GM18505 (cell line): ENCODE results near the gene EEFSEC.

Source experiments
- ATAC-seq: cut with Tn5 transposase; IDR thresholded peaks from one replicate; pipeline ENCODE4 v1.9.1; 2021; ENCODE audit not compliant: unreplicated experiment
- POLR2A ChIP-seq: IDR thresholded peaks from 4 replicates; pipeline ENCODE4 v1.6.1; 2011; ENCODE audit warnings: borderline replicate concordance; ENCODE audit not compliant: insufficient read depth, insufficient read length; ENCODE audit errors: extremely low read depth

EEFSEC gene

DNA sequence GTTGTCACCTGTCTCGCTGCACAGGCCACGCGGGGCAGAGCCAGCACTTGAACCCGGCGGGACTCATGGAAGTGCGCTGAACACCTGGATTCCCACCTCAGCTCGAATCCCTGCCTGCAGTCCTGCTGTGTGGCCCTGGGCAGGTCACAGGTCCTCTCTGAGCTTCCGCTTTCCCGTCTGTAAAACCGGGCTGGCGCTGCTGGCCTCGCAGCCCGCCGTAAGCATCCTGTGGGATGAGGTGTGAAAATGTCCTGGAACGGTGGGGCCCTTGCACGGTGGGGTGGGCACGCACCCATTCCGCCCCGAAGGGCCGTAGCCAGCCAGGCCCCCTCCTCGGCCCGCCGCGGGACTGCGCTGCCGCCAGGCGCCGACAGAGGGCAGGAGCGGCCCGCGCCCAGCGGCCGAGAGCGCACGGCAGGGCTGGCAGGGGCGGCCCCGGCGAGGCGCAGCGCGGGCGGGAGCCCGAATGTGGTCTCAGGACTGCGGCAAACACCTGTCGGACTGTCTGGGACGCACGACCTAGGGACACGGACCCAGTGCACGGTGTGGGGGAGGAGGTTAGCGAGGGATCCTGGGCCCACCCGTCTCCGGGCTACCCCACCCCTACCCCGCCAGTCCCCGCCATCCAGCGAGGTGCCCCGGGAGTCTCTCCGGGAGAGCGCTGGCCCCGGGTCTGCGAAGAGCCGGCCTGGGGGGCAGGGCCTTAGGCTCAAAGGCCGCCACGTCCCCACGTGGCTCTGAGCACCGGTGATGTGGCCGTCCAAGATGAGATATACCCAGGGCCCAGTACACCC, 273.0 kb downstream of the EEFSEC start:
- ATAC-seq = peak; percentile 77
- TF ChIP-seq POLR2A = no peak

GRCh38 chr3:128427175-128427857, 274.0 kb downstream of the EEFSEC start:
- ATAC-seq = no peak
- TF ChIP-seq POLR2A = no peak

DNA sequence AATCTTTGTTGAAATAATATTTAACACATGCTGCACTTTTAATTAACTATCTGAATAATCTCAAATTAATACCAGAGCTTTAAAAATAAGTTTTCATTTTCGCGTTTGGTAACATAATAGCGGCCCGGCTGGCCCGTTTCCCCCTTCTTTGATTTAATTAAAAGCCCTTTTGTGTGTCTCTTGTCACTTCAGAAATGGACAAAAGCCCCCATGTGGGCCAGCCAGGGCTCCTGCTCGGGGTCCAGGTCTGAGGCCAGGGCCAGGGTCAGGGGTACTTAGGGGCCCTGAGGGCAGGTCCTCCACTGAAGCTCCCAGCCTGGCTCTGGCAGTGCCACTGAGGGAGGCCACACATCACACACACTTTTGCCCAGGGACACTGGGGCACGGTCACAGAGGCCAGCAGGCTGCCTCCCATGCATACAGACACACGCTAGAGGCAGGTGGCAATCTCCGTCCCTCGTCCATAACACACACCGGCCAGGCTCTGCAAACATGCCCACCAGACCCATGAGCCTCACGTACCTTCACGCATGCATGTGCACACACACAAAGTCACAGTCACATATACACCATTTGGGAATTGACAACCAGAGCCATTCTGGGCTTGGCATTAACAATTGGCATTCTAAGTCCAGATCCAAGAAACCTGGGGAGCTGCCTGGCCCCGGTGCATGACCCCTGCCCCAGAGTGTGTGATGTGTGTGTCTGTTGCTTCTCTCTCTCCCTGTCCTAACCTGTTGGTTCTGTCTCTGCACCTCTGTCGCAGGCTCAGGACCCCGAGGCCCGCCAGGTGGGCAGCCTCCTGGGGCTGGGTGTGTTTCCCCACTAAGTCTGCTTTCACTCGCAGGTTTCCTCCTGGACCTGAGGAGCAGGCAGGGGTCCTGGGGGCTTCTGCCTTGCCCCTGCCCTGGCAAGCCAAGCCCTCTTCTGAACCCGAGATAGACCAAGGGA, 274.9 kb downstream of the EEFSEC start:
- no peak for TF ChIP-seq POLR2A
- no peak for ATAC-seq

DNA sequence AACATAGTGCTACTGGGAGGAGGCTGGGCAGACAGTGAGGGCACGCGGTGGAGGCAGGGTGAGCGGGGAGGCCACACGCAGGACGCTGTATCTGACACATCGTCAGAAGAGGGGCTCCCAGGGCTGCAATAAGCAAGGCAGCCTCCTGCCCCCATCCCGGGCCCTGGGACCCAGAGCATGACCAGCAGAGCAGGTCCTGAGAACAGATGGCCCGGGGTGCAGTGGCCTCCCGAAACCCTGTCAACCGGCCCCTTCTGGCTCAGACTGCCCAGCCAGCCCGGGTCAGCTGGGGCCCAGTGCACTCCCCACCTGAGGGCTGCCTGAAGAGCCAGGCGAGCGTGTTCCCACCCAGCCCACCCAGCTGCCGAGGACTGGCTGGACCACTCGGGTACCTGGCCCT, 276.0 kb downstream of the EEFSEC start:
- no peak for ATAC-seq
- TF ChIP-seq POLR2A = no peak

GRCh38 chr3:128429751-128430150, 276.5 kb downstream of the EEFSEC start:
- no peak for TF ChIP-seq POLR2A
- no peak for ATAC-seq

GRCh38 chr3:128430301-128430700, 277.0 kb downstream of the EEFSEC start:
- no peak for ATAC-seq
- no peak for TF ChIP-seq POLR2A

- ATAC-seq = no peak
- no peak for TF ChIP-seq POLR2A
Observed at GRCh38 chr3:128430731-128431130, 277.4 kb downstream of the EEFSEC start.

- no peak for ATAC-seq
- no peak for TF ChIP-seq POLR2A
Observed at GRCh38 chr3:128431803-128432300, 278.6 kb downstream of the EEFSEC start.

GRCh38 chr3:128432301-128432970, 279.2 kb downstream of the EEFSEC start:
- no peak for ATAC-seq
- no peak for TF ChIP-seq POLR2A

GRCh38 chr3:128432971-128433836, 279.9 kb downstream of the EEFSEC start:
- no peak for TF ChIP-seq POLR2A
- no peak for ATAC-seq

DNA sequence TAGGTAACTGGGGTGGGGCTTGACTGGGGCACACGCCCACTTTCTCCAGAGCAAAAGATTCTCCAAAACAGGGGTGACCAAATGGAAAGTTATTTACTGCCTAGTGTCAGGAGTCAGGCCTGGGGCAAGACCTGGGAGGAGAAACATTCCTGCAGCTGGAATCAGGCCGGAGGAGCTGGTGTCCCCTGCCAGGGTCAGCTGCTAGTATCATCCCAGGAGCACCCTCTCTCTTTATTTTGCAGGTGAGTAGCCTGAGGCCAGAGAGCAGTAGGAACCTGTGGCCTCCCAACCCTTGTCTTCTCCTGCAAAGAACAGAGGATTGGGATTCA, 280.5 kb downstream of the EEFSEC start:
- TF ChIP-seq POLR2A = no peak
- no peak for ATAC-seq

- no peak for TF ChIP-seq POLR2A
- no peak for ATAC-seq
Observed at GRCh38 chr3:128434524-128434923, 281.2 kb downstream of the EEFSEC start.

DNA sequence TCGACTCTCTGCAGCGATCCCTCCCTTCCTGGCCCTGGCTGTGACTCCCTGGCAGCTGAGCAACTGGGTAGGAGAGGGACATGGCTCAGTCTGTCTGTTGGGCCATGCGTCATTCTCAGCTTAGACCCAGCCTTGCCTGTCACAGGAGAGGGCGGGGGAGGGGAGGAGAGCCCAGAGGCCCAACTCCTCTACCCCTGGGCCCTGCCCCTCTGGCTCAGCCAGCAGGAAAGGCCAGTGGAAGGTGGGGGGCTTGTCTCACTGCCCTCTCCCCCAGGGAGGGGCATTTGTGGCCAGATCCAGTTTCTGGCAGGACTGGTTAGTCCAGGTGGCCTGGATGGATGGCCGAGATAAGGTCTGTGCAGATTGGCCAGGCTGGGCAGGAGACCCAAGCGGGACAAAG, 281.8 kb downstream of the EEFSEC start:
- no peak for TF ChIP-seq POLR2A
- ATAC-seq = no peak

DNA sequence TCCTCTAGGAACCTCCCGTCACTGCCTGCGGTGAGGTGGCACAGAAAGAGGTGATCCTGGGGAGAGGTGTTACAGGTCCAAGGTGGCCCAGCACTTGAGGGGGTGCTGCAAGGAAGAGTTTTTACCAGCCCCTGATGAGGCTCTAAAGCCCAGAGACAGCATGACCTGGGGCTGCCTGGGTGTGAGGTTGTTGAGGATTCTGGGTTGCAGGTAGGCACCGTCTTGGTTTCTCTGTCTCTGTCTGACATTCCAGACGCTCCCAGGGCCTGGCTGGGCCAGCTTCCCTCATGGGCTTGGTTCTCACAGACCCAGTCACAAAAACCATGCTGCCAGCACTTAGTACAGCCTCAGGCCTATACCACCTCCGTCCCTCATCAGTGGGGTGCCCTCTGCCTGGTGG, 282.3 kb downstream of the EEFSEC start:
- no peak for ATAC-seq
- no peak for TF ChIP-seq POLR2A
